GM18502 (cell line): ENCODE data around the gene DCAF8L2.
"Not testable (repeated sequence)": the region's sequence is repeated elsewhere in the genome, so short reads cannot be mapped to it uniquely, and the experiment has no call there.

ENCODE experiments used
- ATAC-seq: cut with Tn5 transposase; IDR thresholded peaks from one replicate; pipeline ENCODE4 v1.9.1; 2021; ENCODE audit warnings: mild to moderate bottlenecking; ENCODE audit not compliant: unreplicated experiment, poor library complexity

Gene DCAF8L2

GRCh38 chrX:27590044-27590443 is at the start of gene DCAF8L2:
TSS of gene DCAF8L2 (plus strand) at chrX:27590344. CDS start at chrX:27746896, 156,552 bp downstream.
- no peak for ATAC-seq

- not testable (repeated sequence) for ATAC-seq
Observed at GRCh38 chrX:27541161-27541560, 49.0 kb upstream of the DCAF8L2 start.

GRCh38 chrX:27548624-27549023 is 41.5 kb upstream of the DCAF8L2 start:
- ATAC-seq, result no peak

GRCh38 chrX:27549688-27550087 is 40.5 kb upstream of the DCAF8L2 start:
- ATAC-seq, result no peak

- no peak for ATAC-seq
Observed at GRCh38 chrX:27555514-27555913, 34.6 kb upstream of the DCAF8L2 start.

- ATAC-seq, result no peak
Observed at GRCh38 chrX:27565992-27566391, 24.2 kb upstream of the DCAF8L2 start.

- ATAC-seq, result no peak
Observed at GRCh38 chrX:27571164-27571563, 19.0 kb upstream of the DCAF8L2 start.

GRCh38 chrX:27575565-27575964 is 14.6 kb upstream of the DCAF8L2 start:
- no peak for ATAC-seq

GRCh38 chrX:27583976-27584375 is 6.2 kb upstream of the DCAF8L2 start:
- ATAC-seq, result no peak

- no peak for ATAC-seq
Observed at GRCh38 chrX:27591938-27592337, 1.8 kb downstream of the DCAF8L2 start.

GRCh38 chrX:27597508-27597907 is 7.4 kb downstream of the DCAF8L2 start:
- no peak for ATAC-seq

- ATAC-seq, result no peak
Observed at GRCh38 chrX:27598312-27598711, 8.2 kb downstream of the DCAF8L2 start.

- ATAC-seq, result no peak
Observed at GRCh38 chrX:27599928-27600327, 9.8 kb downstream of the DCAF8L2 start.

GRCh38 chrX:27600686-27601085 is 10.5 kb downstream of the DCAF8L2 start:
- ATAC-seq, result no peak

- ATAC-seq, result no peak
Observed at GRCh38 chrX:27608671-27609070, 18.5 kb downstream of the DCAF8L2 start.

GRCh38 chrX:27619459-27619858 is 29.3 kb downstream of the DCAF8L2 start:
- ATAC-seq, result no peak

GRCh38 chrX:27619975-27620374 is 29.8 kb downstream of the DCAF8L2 start:
- no peak for ATAC-seq

GRCh38 chrX:27622883-27623282 is 32.7 kb downstream of the DCAF8L2 start:
- no peak for ATAC-seq

- ATAC-seq, result no peak
Observed at GRCh38 chrX:27626066-27626465, 35.9 kb downstream of the DCAF8L2 start.

GRCh38 chrX:27633328-27633727 is 43.2 kb downstream of the DCAF8L2 start:
- ATAC-seq, result no peak

- no peak for ATAC-seq
Observed at GRCh38 chrX:27656581-27656980, 66.4 kb downstream of the DCAF8L2 start.

- no peak for ATAC-seq
Observed at GRCh38 chrX:27660878-27661277, 70.7 kb downstream of the DCAF8L2 start.

- ATAC-seq, result no peak
Observed at GRCh38 chrX:27671234-27671633, 81.1 kb downstream of the DCAF8L2 start.
